Activated T-cell treated with anti-CD3 and anti-CD28 coated beads for 4 hours (primary cell): ENCODE data around the gene SLC38A3.

Experiments used
- DNase-seq: peaks from one replicate; pipeline ENCODE4 v3.0.0-alpha.2; 2020

The SLC38A3 gene

GRCh38 chr3:50269977-50270413, 64.9 kb downstream of the SLC38A3 start:
- no peak for DNase-seq

- no peak for DNase-seq
Measured at GRCh38 chr3:50270422-50271224, 65.6 kb downstream of the SLC38A3 start.
